Peyer's patch (tissue), 4 donors: ENCODE results near the gene CYP4F22. TPM values are rescaled to one million over a fixed set of nuclear protein-coding genes. Genes with fewer than 3 reads are reported as not detected.
"Not testable (repeated sequence)": the region's sequence is repeated elsewhere in the genome, so short reads cannot be mapped to it uniquely, and the experiment has no call there.

Source experiments
- DNase-seq, 3 donors: peaks; one replicate each; pipeline ENCODE4 v3.0.0-alpha.2; 2017 to 2019
- H3K27ac ChIP-seq, 4 donors: fragments of 200-600 bp; sonication (generic); one replicate each; pipeline ENCODE4 v1.5.1; 2016 to 2019
- H3K27me3 ChIP-seq, 2 donors: fragments of 200-600 bp; sonication (generic); one replicate each; pipeline ENCODE4 v1.5.1; 2019
- H3K36me3 ChIP-seq, 3 donors: fragments of 200-600 bp; sonication (generic); one replicate each; pipeline ENCODE4 v1.5.1; 2016 to 2019
- H3K4me1 ChIP-seq, 4 donors: fragments of 200-600 bp; sonication (generic); one replicate each; pipeline ENCODE4 v1.5.1; 2016 to 2019
- H3K4me3 ChIP-seq, 4 donors: fragments of 200-600 bp; sonication (generic); 1 replicate in 3 of 4; 2 replicates in 1 of 4; pipeline ENCODE4 v1.5.1; 2016 to 2019; ENCODE audit warnings: mild to moderate bottlenecking in 1 of 4
- H3K9me3 ChIP-seq, 4 donors: fragments of 200-600 bp; sonication (generic); one replicate each; pipeline ENCODE4 v1.5.1; 2016 to 2019; ENCODE audit warnings: mild to moderate bottlenecking in 1 of 4
- CTCF ChIP-seq, 6 experiments: fragments of 450-650 bp in 4 of 6; fragments of 200-600 bp in 2 of 6; sonication (generic) in 1 of 6; IDR thresholded peaks; one replicate each; pipeline ENCODE4 v1.5.1; 2017 to 2019; ENCODE audit warnings: antibody characterized with exemption in 6 of 6, mild to moderate bottlenecking in 3 of 6, moderate library complexity in 1 of 6
- POLR2A ChIP-seq, 2 donors: fragments of 450-650 bp; IDR thresholded peaks; one replicate each; pipeline ENCODE4 v1.5.1; 2017; ENCODE audit warnings: antibody characterized with exemption in 2 of 2, mild to moderate bottlenecking in 2 of 2, moderate library complexity in 2 of 2
- total RNA-seq, 4 donors: library from RNA; depleted of rRNA; stranded (reverse); fragments of >200 nt; gene quantifications; one replicate each; pipeline ENCODE4 v1.1.0, GENCODE V29; 2016

Gene CYP4F22
- total RNA-seq, 4 donors from 2014 or later: not detected

- no peak for DNase-seq
- no peaks in the 10 kb centered on the region for H3K9me3 ChIP-seq
- no peaks in the 10 kb centered on the region for H3K36me3 ChIP-seq
- H3K27ac ChIP-seq: no peak overlapping the region
- H3K4me3 ChIP-seq: no peak overlapping the region
- no peaks in the 10 kb centered on the region for H3K4me1 ChIP-seq
- no peaks in the 10 kb centered on the region for H3K27me3 ChIP-seq
- TF ChIP-seq POLR2A (IDR thresholded peaks at IDR 0.05): no peak
- TF ChIP-seq CTCF (IDR thresholded peaks at IDR 0.05): no peak
Observed at GRCh38 chr19:15587663-15588062, 79.3 kb downstream of the CYP4F22 start.

- no peak for DNase-seq
Observed at GRCh38 chr19:15588265-15588664, 79.9 kb downstream of the CYP4F22 start.

GRCh38 chr19:15589760-15590451 lies 81.6 kb downstream of the CYP4F22 start:
- no peak for TF ChIP-seq CTCF (IDR thresholded peaks at IDR 0.05)
- no peak for TF ChIP-seq POLR2A (IDR thresholded peaks at IDR 0.05)
- Histone ChIP-seq H3K4me1 (no peaks in the 10 kb centered on the region), H3K27ac (no peak overlapping the region), H3K4me3 (no peak overlapping the region), H3K9me3 (no peaks in the 10 kb centered on the region), H3K36me3 (no peaks in the 10 kb centered on the region), H3K27me3 (no peaks in the 10 kb centered on the region)
- DNase-seq: no peak

More at GRCh38 chr19:15588265-15588664, 79.9 kb downstream of the CYP4F22 start:
- H3K4me1 ChIP-seq: no peaks in the 10 kb centered on the region
- H3K27me3 ChIP-seq: no peaks in the 10 kb centered on the region
- H3K9me3 ChIP-seq: no peaks in the 10 kb centered on the region
- no peak for TF ChIP-seq POLR2A (IDR thresholded peaks at IDR 0.05)
- no peak for TF ChIP-seq CTCF (IDR thresholded peaks at IDR 0.05)
- H3K27ac ChIP-seq: no peak overlapping the region
- no peak overlapping the region for H3K4me3 ChIP-seq
- H3K36me3 ChIP-seq: no peaks in the 10 kb centered on the region

- no peak for TF ChIP-seq CTCF (IDR thresholded peaks at IDR 0.05)
- TF ChIP-seq POLR2A (IDR thresholded peaks at IDR 0.05): no peak
- no peaks in the 10 kb centered on the region for H3K9me3 ChIP-seq
- DNase-seq: no peak
- no peaks in the 10 kb centered on the region for H3K27me3 ChIP-seq
- no peak overlapping the region for H3K27ac ChIP-seq
- no peak overlapping the region for H3K4me3 ChIP-seq
- no peaks in the 10 kb centered on the region for H3K4me1 ChIP-seq
- H3K36me3 ChIP-seq: no peaks in the 10 kb centered on the region
Observed at GRCh38 chr19:15591796-15592195, 83.5 kb downstream of the CYP4F22 start.

GRCh38 chr19:15592506-15592905 lies 84.2 kb downstream of the CYP4F22 start:
- H3K9me3 ChIP-seq, DNase-seq, H3K4me3 ChIP-seq, H3K36me3 ChIP-seq, H3K4me1 ChIP-seq, H3K27me3 ChIP-seq, H3K27ac ChIP-seq: not testable (repeated sequence)

- not testable (repeated sequence) for H3K27me3 ChIP-seq, H3K9me3 ChIP-seq, H3K36me3 ChIP-seq, H3K4me3 ChIP-seq, H3K4me1 ChIP-seq, H3K27ac ChIP-seq
- DNase-seq: peak in 1 of 3 donors; percentile 10
Observed at GRCh38 chr19:15593766-15594165, 85.4 kb downstream of the CYP4F22 start.

GRCh38 chr19:15595069-15595468 lies 86.7 kb downstream of the CYP4F22 start:
- no peak for DNase-seq
- H3K36me3 ChIP-seq: no peaks in the 10 kb centered on the region

More at GRCh38 chr19:15595069-15595468, 86.7 kb downstream of the CYP4F22 start:
- Histone ChIP-seq H3K27me3 (no peaks in the 10 kb centered on the region), H3K4me1 (no peaks in the 10 kb centered on the region), H3K27ac (no peak overlapping the region), H3K9me3 (no peaks in the 10 kb centered on the region), H3K4me3 (no peak overlapping the region)
- no peak for TF ChIP-seq CTCF (IDR thresholded peaks at IDR 0.05)
- TF ChIP-seq POLR2A (IDR thresholded peaks at IDR 0.05): no peak
